GOT3 (cell line): ENCODE measurements around the gene KCNN3.

Experiments used
- DNase-seq: peaks from one replicate; lab custom pipeline; 2025; ENCODE audit warnings: mixed read lengths; lab: John Stamatoyannopoulos, UW

KCNN3 gene

GRCh38 chr1:154816369-154816768, 53.7 kb downstream of the KCNN3 start:
- DNase-seq, result no peak

GRCh38 chr1:154813846-154814505, 56.1 kb downstream of the KCNN3 start:
- DNase-seq, result no peak

DNA sequence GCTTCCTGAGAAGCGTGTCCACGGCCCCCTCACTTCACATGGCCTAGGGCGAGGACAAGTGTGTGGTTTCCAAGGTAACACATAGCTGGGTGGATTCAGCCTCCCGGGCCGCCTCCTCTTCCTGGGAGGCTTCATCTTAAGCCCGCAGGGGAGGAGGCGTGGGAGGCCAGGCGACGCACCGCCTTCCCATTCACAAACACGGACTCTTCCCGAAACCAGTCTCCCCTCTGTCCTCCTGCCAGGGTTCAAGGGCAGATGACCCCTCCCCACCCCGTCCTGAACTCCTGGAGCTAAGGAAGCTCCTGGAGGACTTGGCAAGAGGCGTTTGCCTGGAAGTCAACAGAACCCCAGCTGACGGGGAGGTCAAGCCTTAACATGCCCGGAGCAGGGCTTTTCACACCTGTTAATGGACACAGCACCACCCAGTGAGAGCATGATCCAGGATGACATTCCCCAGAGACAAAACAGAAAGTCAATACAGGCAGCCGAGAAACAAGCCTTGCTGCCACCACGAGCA, 56.7 kb downstream of the KCNN3 start:
- no peak for DNase-seq

DNA sequence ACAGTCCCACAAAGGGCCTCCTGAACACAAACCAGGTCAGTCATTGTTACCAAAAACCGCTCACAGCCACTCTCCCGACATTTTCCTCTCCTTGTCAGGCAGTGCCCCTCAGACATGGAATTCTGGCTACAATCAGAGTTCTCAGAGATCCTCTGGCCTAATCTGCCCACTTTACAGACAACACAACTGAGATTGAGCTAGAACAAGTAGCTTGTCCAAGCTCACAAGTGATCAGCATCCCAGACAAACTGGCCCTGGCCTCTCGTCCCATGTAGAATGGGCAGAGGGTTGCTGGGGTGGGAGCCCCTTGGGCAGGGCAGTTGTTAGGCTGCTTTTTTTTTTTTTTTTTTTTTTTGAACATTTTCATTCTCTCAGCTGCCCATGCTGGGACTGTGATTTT, 57.2 kb downstream of the KCNN3 start:
- no peak for DNase-seq

GRCh38 chr1:154810571-154810970, 59.5 kb downstream of the KCNN3 start:
- no peak for DNase-seq

DNA sequence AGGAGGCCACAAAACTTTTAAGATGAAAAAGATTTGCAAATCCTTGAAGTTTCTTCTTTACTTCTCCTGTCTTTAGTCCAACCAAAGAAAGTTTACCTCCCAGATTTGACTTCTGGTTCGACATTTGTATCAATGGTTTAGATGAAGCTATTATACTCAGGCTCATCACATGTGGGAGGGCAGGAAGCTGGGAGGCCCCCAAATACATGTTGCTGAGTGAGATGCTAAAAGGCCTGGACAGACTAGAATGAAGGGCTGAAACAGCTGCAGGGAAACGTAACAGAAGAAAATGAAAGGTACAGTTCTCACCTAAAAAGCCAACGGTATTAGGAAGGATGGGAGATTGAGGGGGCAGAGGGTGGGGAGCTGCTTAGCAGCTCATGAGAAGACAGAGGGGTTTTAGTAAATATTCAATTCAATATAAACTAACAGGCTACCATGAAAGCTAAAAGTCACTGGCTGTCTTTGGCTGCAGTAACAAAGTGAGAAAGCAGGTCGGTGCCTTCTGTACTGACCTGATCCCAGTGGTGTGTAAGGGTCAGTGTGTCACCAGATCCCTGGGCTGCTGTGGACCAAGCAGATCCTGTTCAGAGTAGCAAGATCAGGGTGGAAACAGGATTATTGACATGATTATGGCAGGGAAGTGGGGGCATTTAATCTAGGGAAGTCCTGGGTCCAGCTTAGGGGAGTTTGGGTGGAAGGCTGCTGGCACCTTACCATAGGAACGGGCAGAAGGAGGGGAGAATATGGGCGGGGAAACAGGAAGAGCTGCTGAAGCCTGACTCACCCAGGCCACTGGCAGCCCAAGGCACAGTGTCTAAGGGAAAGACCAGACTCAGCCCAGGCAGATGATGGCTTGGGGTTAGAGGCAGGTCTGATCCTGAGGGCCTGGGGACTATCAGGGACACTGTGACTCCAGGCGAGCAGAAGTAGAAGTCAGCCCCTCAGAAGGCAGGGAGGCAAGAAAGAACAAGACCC, 60.4 kb downstream of the KCNN3 start:
- no peak for DNase-seq

DNA sequence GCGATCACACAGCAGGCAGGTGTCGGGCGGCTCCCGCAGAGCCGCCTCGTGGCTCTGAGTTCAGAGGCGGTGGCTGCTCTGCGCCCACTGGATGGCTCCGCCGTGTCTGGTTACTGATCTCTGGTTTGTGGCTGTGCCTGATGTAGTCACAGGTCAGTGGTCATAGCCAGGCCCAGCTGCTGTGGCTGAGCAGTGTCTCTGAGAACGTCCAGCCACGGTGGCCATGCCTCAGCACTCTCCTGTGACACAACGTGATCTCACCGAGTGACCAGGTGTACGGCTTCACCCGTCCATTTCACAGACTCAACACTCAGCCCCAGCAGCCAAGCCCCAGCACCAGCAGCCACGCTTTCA, 61.2 kb downstream of the KCNN3 start:
- DNase-seq, result no peak

DNA sequence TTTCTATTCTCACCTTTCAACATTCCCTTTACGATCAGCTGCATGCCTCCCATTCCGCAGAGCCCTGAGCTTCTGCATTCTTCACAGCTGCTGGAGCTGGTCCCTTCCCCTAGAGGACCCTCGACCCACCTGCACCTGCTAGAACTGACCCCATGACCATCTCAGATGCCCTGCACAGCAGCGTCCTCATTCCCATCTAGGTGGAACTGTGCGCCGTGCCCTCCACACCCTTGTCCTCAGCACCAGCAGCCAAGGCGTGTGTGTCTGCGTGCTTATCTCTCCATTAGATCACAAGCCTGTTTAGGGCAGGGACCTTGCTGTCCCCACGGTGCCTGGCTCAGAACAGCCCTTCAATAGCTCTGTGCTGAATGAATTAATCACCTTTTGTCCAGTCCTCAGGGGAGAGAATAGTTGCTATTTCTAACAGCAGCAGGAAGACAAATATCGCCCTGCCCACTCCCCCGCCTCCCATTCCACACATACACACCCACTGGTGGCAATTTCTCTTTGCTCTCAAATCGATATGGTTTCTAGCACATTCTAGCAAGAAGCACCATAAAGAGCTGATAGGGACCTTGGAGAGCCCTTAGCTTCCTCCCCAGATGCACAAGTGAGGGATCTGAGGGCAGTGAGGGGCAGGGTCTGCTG, 61.7 kb downstream of the KCNN3 start:
- no peak for DNase-seq

GRCh38 chr1:154807048-154807591, 63.0 kb downstream of the KCNN3 start:
- DNase-seq, result no peak

GRCh38 chr1:154806333-154806732, 63.7 kb downstream of the KCNN3 start:
- DNase-seq, result no peak

DNA sequence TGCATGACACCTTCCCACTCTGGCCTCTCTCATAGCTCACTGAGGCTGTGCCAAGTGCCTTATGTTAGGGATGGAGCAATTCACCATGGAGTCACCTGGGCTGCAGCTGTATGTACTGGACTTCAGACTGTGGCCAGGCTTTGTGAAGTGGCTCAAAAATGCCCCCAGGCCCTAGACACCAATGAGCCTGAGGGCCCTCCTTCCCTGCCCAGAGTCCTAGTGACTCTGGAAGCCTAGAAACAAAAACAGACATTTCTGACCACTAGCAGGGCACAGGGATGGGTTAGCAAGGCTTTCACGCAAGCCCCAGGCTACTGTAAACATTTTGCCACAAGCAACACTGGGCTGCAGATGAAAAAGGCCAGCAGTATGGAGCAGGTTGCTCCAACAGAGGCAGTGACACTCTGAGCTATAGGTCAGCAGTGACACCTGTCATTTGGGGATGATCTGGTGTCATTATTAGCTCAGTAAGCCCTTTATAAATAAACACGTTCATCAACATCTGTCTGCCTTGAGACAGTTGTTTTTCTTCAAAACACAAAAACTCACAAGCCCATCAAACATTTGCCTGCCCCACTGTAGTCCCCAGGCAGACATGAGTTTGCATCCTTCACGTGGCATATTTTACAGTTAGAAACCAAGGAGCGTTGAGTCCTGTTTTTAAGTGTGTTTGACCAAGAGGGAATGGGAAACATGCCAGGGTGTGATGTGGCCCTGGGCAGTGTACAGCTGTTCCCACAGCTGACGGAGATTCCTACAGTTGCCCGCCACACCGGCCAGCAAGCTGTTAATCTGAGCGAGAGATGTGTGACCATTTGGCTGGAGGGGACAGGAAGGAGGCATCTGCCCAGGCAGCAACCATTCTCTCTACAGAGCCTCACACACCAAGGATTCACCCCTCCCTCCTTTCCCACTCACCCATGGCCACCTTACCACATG, 66.8 kb downstream of the KCNN3 start:
- DNase-seq, result no peak

- DNase-seq, result no peak
Observed at GRCh38 chr1:154802336-154802969, 67.6 kb downstream of the KCNN3 start.

GRCh38 chr1:154801234-154802011, 68.7 kb downstream of the KCNN3 start:
- DNase-seq, result no peak

DNA sequence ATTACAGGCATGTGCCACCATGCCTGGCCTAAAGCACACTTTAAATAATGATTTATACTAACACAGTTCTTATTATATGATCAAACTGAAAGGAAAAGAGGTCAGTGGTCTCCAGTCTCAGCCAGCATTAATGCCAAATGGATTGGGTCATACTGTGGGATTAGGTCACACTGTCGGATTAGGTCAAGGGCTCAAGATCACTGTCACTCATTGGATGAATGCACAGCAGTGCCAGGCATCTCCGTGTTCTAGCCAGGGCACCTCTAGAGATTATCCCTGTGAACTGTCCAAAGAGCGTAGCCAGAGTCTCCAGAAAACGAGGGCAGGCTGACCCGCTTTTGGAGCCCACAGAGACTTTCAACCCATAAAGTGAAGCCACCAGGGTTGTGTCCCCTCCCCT, 70.9 kb downstream of the KCNN3 start:
- no peak for DNase-seq

GRCh38 chr1:154798645-154799044, 71.4 kb downstream of the KCNN3 start:
- DNase-seq, result no peak

GRCh38 chr1:154797175-154797574, 72.9 kb downstream of the KCNN3 start:
- DNase-seq, result no peak

DNA sequence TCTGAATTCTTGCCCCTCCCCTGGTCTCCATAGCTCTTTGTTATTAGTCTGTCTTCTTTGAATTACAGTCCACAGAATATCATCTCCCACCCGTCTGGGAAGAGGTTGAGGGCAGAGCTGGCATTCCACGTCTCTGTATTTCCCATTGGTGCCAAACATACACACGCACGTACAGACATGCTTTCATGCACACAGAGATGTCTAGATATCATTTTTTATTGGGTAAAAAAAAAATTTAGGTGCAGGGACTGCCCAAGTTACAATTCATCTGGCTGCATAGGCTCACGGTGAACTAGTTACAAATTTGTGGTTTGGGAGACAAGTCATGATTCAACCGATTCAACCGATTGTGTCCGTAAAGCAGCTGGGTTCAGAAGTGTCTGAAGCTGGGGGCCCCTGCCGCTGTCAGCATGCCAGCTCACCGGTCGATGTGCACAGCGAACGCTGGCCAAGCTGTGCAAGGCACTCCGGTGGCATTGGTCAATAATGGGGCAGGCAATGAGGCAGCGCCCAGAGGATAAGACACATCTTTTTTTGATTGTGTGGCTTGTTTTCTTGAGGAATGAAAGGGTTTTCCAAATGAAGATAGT, 73.7 kb downstream of the KCNN3 start:
- DNase-seq, result no peak

DNA sequence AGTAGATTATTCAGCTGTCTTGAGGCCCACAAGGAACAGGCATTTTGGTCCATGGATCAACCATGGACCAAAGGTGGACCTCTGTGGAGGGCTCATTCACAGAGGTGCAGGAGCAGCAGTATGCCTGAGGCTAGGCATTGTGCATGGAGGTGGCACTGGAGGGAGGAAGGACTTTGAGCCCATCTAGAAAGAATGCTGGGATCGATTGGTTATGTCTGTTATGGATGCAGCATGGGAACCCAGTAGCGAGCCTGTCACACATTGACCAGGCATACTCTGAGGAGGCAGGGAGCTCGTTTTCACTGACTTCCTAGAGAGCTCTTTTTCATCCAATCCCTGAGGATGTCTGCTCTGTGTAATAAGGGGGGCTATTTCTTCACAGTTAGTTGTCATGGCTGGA, 75.5 kb downstream of the KCNN3 start:
- DNase-seq, result no peak

DNA sequence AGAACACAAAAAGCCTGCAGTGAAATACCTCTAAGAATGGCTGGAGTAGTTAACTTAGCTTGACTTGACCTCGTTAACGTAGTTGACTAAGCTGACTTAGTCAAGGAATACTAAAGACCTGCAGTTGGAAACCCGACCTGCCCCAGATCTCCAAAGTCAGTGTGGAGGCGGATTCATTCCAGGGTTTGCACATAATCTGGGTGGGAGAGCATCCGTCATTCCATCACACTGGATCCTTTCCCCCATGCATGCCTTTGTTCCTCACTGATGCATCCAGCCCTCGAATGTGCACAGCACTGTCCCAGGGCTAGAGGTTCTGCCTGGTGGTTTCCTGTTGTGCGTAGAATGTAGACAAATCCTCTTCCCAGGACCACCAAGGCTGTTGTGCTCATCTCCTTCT, 76.4 kb downstream of the KCNN3 start:
- no peak for DNase-seq

DNA sequence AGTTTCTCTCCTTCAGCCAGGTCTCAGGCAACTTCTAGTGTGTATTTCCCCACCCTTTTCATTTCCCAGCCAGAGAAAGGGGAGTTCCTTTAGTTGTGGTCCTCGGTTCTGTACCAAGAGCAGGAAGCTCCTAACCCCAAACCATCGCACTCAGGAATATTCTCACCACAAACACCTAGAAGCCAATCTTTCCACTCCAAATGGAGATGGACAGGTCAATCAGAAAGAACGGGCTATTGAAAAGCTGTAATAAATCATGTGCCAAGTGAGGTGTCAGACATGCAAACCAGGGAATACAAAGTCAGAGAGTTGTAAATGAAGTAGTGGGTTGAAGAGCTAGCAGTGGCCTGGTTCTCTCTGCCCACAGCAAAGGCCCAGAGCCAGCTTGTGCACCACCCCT, 77.2 kb downstream of the KCNN3 start:
- no peak for DNase-seq
